Hair follicular keratinocyte (primary cell): ENCODE data around the gene TPH2. TPM values are rescaled to one million over a fixed set of nuclear protein-coding genes. Genes with fewer than 3 reads are reported as not detected.

Experiments
- total RNA-seq: library from RNA; depleted of rRNA; stranded (reverse); fragments of >200 nt; gene quantifications from 2 replicates; pipeline ENCODE4 v1.2.3, GENCODE V29; 2015

Gene TPH2
- not detected in 2 replicates for total RNA-seq

GRCh38 chr12:71938728-71939385, at the start of gene TPH2:
TPH2 (plus strand) TSS chr12:71938845; CDS start chr12:71938987, 142 bp downstream.

Other genes with a start within 250 kb of the TPH2 start
- gene RAB21, start 184.0 kb upstream of the TPH2 start, total RNA-seq, result 14.3 and 15.1 TPM in 2 replicates
- gene TBC1D15, start 99.1 kb upstream of the TPH2 start, total RNA-seq, result 8.9 and 9.1 TPM in 2 replicates